Right ventricle myocardium inferior (tissue), 1 donor: Measurements from ENCODE around the gene OBSCN. TPM values are rescaled to one million over a fixed set of nuclear protein-coding genes. Genes with fewer than 3 reads are reported as not detected.
"Not testable (repeated sequence)": the region's sequence is repeated elsewhere in the genome, so short reads cannot be mapped to it uniquely, and the experiment has no call there.

ENCODE experiments used
- ATAC-seq: fragments of 200-7000 bp; cut with Tn5 transposase; one replicate; pipeline ENCODE4 v1.9.1; 2020; ENCODE audit warnings: mild to moderate bottlenecking, moderate library complexity
- DNase-seq: peaks from one replicate; pipeline ENCODE4 v3.0.0; 2021; ENCODE audit errors: missing footprints
- intact Hi-C: fragments of 100-400 bp; cut with DNase I; formaldehyde crosslinking; loops from one replicate; pipeline ENCODE4 v1.11.0; 2022
- total RNA-seq: library from RNA; stranded (reverse); fragmentation: NEBNext Ultra II Directional; extraction: Animal tissue kit (Norgen Biotek cat#: 25700); gene quantifications from one replicate; pipeline ENCODE4 v1.2.1, GENCODE V29; 2021
- donor health status: DM: no; HTN: yes; CAD: no; lungs with severe emphysema.

OBSCN gene
- total RNA-seq, 1 donor from 2014 or later, result 275 TPM

DNA sequence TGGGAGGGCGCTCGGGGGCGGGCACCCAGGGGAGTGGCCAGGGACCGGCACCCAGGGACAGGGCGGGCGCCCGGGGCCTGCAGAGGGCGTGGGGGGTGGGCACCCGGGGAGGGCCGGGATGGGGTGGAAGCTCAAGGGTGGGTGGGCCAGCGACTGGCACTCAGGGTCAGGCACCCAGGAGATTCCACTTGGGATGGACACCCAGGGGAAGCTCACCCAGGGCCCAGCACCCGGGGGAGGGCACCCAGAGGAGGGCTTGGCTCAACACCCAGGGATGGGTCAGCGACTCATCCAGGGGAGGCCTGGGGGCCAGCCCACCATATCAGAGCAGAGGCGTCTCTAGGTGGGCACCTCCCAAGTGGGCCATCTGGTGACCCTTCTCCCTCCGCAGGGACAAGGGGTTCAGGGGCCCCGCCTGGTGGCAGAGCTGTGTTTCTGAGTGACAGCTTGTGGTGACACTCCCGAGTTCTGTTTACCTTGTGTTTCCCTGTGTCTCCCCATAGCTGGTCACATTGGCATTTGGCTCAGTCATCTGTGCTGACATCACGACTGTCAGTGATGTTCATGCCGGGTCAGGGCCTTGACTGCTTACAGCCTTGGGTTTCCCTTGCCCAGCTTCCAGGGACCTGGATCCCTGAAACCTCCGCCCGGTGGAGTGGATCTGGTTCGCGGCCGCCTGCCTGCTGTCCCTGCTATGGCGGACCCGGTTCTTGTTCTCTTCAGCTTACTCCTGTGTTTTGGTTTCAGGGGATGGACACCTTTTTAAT lies 41.5 kb upstream of the OBSCN start:
- ATAC-seq (peak; percentile 9), DNase-seq (peak; percentile 81)
- intact Hi-C loops, result loop anchor here (1.0 to 2.0 kb wide), 2 partner anchors 36 to 41 kb away; no protein-coding TSS in a partner anchor

DNA sequence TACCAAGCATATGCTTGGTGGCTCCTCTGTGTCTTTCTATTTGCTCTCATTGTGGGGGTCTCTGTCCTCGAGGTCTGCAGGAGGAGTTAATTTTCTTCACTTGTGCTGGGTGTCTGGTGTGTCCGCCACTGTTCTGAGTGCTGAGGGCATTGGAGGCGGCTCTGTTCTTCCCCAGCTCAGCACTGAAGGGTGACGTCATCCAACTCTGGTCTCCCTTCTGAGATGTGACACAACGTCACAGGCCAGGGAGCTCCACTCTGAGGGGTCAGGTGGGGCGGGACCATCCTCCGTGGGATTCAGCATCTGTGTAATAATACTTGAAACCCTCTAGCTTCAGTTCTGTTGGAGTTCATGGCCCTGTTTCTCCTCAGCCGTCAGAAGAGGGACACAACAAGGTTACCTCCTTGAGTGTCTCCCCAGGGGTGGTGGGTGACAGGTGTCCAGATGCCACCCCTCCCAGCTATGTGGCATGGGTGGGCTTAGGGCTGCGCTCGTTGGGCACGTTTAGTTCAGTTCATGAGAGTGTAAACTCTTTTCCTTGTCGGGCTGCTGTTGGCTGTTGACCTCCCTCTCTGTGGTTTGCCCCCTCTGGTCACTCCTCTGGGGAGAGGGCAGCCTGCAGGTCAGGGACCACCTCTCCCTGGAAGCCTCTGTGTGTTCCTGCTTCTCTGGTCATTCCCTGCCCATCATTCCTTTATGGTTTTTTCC lies 39.1 kb upstream of the OBSCN start:
- intact Hi-C loops, result no loop called here
- ATAC-seq (no peak), DNase-seq (peak; percentile 25)

DNA sequence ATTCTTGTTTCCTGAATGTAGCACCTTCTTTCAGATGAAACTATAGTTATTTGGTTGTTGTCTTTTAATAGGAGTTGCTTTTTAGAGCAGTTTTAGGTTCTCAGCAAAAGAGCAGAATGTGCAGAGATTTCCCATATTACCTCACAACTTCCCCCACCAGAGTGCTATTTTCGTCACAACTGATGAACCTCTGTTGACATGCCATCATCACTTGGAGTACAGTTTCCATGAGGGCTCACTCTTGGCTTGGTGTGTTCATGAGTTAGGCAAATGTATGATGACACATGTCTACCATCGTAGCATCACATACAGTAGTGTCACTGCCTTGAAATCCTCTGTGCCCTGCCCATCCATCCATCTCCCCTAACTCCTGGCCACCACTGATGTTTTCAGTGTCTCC lies 38.5 kb upstream of the OBSCN start:
- DNase-seq (no peak), ATAC-seq (no peak)
- intact Hi-C loops, result no loop called here

DNA sequence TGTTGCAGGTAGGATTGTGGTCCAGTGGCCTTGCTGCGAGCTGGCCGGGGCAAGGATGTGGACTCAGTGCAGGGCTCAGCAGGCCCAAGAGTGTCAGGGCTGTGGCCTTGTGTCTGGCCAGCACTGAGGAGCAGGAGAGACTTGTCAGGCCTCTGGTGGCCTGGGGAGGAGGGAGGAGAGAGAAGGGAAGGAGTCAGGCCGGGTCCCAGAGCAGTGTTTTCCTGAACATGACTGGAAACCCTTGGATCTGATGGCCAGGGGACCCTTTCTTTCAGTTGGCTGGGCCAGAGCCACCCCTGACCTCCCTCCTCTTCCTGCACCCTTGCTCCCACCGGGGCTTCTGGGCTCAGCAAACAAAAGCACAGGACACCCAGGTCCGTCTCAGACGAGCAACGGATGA lies 37.2 kb upstream of the OBSCN start:
- ATAC-seq (no peak), DNase-seq (no peak)
- intact Hi-C loops, result no loop called here

DNA sequence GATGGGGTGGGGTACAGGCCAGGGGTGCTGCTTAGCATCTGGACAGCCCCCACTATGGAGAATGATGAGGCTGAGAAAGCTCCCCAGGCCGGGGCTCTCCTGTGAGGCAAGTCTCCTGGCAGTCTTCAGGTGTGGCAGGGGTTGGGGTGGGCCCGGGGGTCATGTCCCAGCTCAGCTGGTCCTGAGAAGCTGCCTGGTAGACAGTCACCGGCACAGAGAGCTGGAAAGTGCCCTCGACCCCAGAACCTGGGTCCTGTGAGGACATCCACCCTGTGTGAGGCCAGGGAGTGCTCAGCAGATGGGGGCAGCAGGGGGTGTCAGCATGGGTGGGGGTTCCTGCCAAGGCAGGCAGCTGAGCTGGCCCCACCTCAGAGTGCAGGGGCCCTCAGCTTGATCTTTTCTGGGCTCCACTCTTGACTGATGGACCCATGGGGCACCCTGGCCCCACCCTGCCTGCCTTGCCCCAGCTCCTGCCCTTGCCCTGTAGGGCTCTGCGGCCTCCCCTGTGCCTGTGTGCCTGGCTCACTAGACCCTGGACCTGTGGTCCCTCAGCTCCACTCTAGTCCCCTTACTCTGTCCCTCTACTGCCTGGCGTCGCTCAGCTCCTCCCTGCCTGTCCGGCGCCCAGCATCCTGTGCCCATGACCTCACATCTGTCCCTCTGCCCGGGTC lies 36.5 kb upstream of the OBSCN start:
- ATAC-seq (no peak), DNase-seq (no peak)
- intact Hi-C loops, result no loop called here

DNA sequence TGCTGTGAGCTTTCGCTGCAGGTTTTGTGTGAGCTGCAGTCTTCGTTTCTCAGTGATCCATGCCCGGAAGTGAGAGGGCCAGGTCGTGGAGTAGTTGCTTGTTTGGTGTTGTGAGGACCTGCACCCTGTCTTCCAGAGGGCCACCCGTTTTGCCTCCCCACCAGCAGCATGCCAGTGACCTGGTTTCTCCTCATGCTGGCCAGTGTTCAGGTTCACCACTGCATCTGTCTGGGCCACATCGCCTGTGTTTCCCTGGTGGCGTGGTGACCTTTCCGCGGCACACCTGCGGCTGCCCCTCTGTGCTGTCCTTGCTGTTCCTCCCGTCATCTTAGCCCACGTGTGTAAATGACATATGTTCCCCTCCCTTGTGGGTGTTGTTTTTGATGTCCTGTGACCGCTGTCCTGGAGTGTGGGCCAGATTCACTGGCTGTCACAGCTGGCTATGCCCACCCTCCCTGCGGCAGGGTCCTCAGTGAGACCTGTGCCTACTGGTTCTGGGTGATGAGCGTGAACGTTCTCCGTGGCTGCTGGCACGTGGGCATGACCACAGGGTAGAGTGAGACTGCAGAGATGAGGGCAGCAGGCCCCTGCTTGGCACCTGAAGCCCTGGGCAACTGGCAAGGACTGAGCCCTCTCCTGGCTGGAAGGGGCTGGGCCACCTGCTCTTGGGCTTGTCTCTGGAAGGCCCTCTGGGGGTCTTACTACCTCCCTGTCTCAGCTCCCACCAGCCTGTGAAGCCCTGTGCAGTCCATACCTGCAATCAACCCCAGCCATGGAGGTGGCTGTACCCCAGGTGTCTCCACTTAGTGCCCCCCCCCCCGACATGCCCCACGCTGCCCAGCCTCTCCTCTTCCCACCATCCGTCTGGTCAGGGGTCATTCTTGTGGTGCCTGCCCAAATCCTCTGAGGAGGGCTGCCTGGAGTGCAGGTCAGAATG lies 35.0 kb upstream of the OBSCN start:
- intact Hi-C loops, result no loop called here
- DNase-seq, result no peak
- no peak for ATAC-seq

DNA sequence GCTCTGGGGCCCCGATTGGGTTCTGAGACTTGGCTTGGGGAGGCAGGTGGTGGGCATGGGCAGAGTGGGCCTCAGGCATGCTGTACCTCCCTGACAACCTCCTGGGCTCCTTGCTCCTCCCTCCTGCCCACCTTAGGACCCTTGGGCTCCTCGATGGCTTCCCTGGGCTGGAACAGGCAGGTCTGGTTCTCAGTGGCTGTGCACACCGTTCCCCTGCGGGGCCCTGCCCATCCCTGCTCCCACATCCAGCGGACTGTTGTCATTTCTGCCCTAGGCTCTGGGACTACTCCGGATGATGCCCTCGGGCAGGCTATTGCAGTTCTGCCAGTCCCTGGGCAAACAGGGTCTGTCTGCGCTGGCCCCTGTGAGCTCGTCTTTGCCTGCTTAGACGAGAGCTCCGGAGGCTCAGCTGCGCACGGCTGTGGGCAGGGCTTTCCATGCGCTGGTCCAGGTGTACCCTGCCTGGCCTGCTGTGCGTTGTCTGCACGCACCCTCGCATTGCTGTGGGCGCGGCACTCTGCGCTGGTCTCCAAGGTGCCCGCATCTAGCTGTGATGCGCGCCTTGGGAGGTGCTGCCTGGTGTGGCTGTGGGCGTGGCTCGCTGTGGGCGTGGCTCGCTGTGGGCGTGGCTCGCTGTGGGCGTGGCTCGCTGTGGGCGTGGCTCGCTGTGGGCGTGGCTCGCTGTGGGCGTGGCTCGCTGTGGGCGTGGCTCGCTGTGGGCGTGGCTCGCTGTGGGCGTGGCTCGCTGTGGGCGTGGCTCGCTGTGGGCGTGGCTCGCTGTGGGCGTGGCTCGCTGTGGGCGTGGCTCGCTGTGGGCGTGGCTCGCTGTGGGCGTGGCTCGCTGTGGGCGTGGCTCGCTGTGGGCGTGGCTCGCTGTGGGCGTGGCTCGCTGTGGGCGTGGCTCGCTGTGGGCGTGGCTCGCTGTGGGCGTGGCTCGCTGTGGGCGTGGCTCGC lies 34.0 kb upstream of the OBSCN start:
- peak; percentile 71 for DNase-seq
- intact Hi-C loops, result not testable (repeated sequence)
- ATAC-seq, result peak; percentile 14

DNA sequence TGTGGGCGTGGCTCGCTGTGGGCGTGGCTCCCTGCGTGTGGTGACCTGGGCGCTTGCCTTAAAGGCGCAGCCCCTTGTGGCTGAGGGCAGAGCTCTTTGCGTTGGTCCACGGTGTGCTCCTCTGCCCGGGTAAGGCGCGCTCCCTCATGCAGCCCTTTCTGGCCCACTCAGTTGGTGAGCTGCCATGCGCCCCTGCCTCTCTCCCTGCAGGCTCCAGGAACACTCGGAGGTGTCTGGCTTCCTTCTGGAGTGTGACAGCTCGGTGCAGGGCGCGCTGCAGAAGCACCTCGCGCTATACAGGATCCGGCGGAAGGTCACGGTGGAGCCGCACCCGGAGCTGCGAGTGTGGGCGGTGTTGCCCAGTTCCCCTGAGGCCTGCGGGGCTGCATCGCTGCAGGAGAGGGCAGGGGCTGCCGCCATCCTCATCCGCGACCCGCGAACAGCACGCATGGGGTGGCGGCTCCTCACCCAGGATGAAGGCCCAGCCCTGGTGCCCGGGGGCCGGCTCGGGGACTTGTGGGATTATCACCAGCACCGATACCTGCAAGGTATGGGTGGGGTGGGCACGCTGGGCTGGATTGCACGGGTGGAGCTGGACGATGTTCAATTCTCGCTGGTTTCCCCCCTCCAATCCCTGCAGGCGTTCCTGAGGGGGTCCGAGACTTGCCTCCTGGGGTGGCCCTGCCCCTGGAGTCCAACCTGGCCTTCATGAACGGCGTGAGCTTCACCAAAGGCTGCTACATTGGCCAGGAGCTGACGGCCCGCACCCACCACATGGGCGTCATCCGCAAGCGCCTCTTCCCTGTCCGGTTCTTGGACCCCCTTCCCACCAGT lies 33.1 kb upstream of the OBSCN start:
- ATAC-seq (peak; percentile 28), DNase-seq (peak; percentile 71)
- intact Hi-C loops, result no loop called here

DNA sequence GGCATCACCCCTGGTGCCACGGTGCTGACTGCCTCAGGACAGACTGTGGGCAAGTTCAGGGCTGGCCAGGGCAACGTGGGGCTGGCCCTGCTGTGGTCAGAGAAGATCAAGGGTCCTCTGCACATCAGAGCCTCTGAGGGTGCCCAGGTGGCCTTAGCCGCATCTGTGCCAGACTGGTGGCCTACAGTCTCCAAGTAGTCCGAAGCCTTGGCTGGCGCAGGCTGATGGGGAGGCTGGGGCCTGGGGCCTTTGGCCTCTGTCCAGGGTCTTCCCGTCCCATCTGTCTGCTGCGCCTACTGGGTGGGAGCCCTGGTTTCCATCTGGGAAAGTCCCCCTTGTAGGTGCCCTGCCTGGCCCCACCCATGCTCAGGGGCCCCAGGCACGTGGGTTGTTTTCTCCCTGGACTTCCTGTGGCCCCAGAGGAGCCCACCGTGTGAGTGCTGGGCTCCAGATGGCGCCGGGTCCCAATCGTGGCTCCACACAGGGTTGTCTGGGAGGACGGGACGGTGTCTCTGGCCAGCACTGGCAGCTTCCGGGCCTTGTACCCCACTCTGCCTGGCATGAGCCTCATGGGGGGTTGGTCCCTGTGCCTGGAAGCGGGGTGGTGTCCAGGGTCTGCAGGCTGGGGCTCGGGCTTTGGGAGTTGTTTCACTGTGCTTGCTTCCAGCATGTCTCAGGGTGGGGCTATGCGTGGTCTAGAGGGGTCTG lies 32.4 kb upstream of the OBSCN start:
- DNase-seq, result no peak
- intact Hi-C loops, result no loop called here
- ATAC-seq, result no peak

DNA sequence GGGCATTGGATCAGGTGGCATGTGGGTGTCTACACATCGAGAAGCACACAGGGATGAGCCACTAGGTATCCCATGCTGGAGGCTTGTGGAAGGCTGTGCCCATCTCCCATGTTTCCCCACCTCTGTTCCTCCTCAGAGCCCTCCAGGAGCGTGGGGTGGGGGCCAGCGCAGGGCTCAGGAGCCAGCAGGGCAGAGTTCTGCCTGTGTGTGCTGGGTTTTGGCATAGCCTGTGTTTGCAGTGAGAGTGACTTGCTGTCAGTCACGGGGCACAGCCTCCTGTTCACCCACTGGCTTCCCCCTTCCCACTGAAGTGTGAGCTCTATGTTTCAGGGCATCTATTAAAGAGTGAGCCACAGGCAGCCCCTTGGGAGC lies 31.8 kb upstream of the OBSCN start:
- peak; percentile 15 for ATAC-seq
- no peak for DNase-seq
- intact Hi-C loops, result no loop called here

DNA sequence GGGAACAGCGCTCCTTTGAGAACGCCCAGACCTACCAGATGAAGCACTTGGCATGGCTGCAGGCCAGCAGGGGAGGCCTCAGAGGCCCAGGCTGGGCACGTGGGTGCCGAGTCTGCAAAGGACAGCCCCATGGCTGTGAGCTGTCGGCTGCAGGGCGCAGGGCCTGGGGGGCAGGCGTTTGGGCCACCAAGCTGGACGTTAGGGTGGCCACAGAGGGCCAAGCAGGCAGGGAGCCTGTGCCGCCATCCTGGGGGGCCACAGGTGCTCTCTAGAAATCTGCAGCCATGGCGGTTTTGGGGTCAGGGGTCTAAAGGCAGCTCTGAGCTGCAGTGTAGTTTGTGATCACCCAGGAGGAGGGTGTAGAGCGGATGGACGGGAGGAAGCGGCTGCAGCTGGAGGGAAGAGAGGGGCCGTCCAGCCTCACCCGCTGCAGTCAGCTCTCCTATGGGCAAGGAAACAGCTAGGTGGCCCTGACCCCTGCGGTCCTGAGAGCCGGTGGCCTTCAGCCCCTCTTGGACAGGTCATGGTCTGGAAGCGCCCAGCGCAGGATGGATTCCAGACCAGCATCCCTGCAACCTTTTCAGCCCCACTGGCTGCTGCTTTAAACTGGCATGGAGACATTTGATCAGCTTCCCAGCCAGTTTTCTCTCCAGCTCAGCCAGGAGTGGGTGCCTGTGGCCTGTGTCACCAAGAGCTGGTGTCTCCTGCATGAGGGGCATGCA lies 31.2 kb upstream of the OBSCN start:
- DNase-seq, result peak; percentile 76
- intact Hi-C loops, result no loop called here
- peak; percentile 72 for ATAC-seq

DNA sequence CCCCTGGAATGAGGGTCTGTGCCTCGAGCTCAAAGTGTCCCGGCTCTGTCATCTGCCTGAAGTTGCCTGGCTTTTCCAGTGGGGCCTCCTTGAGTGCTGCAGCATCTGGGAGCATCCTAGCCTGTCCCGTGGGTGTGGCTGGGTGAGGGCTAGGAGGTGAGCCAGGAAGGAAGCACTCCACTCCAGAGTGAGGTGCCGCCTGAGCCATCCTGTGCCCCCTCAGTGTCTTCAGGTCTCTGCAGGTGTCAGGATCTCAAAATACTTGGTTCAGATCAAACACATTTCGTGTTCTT lies 30.7 kb upstream of the OBSCN start:
- ATAC-seq (no peak), DNase-seq (no peak)
- intact Hi-C loops, result no loop called here

DNA sequence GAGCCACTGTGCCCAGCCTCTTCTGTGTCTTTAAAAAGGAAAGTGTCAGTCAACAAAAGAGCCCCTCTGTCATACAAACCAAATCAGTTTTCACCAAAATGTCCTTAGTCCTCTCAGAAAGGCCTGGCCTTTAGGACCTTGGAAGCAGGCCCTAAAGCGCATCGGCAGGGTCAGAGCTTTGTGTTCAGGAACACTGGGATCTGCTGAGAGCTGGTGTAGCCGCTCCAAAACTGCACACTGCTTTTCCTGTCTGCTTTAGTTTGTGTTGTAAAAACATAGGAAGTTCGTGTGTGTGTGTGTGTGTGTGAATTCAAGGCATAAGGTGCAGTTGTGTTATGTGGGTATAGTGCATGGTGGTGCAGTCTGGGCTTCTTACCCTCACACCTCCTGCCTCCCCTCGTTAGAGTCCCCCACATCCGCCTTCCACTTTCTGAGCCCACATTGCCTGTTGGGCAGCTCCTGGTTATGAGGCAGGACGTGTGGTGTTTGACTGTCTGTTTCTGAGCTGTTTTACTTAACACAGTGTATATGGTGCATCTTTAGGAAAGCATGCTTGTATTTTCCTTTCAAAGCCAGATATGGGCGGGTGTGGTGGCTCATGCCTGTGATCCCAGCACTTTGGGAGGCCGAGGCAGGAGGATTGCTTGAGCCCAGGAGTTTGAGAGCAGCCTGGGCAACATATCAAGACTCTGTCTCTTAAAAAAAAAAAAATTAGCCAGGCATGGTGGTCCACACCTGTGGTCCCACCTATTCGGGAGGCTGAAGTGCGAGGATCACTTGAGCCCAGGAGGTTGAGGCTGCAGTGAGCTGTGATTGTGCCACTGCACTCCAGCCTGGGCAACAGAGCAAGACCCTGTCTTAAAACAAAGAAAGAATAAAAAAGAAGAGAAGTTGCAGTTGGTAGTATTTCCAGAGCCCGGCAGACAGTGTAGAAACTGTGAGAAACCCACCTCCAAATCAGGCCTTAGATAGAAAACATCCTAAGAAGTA lies 29.8 kb upstream of the OBSCN start:
- ATAC-seq, result no peak
- intact Hi-C loops, result no loop called here
- DNase-seq, result no peak

DNA sequence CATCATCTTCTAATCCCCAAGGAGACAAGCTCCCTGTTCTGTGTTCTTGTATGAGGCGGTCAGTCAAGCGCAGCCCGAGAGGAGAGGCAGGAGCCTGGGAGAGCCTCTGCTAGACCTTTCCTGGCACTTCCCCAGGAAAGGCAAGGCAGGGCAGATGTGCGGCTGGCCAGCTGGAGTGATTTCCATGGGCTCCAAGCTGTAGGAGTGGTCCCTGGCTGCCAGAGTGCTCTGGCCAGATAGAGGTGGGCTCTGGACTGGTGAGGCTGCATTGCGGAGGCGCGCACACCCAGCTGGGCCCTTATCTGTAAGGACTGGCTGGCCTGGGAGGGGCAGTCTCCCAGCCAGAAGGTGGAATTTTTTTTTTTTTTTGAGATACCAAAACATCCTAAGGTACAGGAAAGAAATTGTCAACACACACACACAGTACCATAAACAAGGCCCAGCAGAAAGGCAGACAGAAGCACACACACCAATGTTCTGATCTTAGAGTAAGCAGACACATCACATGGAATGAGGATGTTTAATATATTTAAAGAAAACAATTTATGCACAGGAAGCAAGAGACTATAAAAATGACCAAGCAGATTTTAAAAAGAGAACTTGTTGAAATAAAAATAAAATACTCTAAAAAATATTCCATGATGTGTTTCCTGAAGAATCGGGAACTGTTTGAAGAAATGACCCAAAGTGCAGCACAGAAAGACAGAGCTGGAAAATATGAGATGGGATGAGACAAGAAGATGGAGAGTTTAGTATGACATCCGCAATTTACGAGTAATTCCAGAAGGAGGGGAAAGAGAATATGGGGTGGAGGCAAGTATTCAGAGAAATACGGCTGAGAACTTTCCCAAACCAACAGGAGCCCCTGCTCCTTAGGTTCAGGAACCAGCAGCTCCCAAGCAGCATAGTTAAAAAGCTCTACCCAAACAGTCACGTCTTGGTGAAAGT lies 28.8 kb upstream of the OBSCN start:
- ATAC-seq (no peak), DNase-seq (no peak)
- intact Hi-C loops, result no loop called here
